Ascending aorta (tissue), 2 donors: ENCODE measurements around the gene CSN1S1. TPM values are rescaled to one million over a fixed set of nuclear protein-coding genes. Genes with fewer than 3 reads are reported as not detected.

Experiments
- DNase-seq, 2 donors: peaks; one replicate each; pipeline ENCODE4 v3.0.0-alpha.2; 2019; ENCODE audit warnings: low spot score in 2 of 2
- H3K27ac ChIP-seq, 2 donors: fragments of 200-600 bp; sonication (generic); one replicate each; pipeline ENCODE4 v1.5.1; 2016 to 2017; ENCODE audit warnings: mild to moderate bottlenecking in 1 of 2
- H3K27me3 ChIP-seq: fragments of 200-600 bp; sonication (generic); one replicate; pipeline ENCODE4 v1.5.1; 2017
- H3K36me3 ChIP-seq, 2 donors: fragments of 200-600 bp; sonication (generic); one replicate each; pipeline ENCODE4 v1.5.1; 2016
- H3K4me1 ChIP-seq, 2 donors: fragments of 200-600 bp; sonication (generic); one replicate each; pipeline ENCODE4 v1.5.1; 2016 to 2017; ENCODE audit warnings: mild to moderate bottlenecking in 1 of 2
- H3K4me3 ChIP-seq, 2 donors: fragments of 200-600 bp; sonication (generic); one replicate each; pipeline ENCODE4 v1.5.1; 2016 to 2017; ENCODE audit warnings: mild to moderate bottlenecking in 1 of 2
- H3K9me3 ChIP-seq, 2 donors: fragments of 200-600 bp; sonication (generic); one replicate each; pipeline ENCODE4 v1.5.1; 2016
- CTCF ChIP-seq, 3 experiments: fragments of 200-600 bp in 2 of 3; fragments of 450-650 bp in 1 of 3; sonication (generic) in 2 of 3; IDR thresholded peaks; one replicate each; pipeline ENCODE4 v1.5.1; 2016 to 2019; ENCODE audit warnings: antibody characterized with exemption in 3 of 3, mild to moderate bottlenecking in 1 of 3, moderate library complexity in 1 of 3
- intact Hi-C: fragments of 100-400 bp; cut with DNase I; formaldehyde crosslinking; loops from one replicate; pipeline ENCODE4 v1.15.1; 2023
- total RNA-seq: library from RNA; depleted of rRNA; stranded (reverse); fragments of >200 nt; gene quantifications from one replicate; pipeline ENCODE4 v1.1.0, GENCODE V29; 2016

Gene CSN1S1
- total RNA-seq, 1 donor from 2014 or later = not detected

DNA sequence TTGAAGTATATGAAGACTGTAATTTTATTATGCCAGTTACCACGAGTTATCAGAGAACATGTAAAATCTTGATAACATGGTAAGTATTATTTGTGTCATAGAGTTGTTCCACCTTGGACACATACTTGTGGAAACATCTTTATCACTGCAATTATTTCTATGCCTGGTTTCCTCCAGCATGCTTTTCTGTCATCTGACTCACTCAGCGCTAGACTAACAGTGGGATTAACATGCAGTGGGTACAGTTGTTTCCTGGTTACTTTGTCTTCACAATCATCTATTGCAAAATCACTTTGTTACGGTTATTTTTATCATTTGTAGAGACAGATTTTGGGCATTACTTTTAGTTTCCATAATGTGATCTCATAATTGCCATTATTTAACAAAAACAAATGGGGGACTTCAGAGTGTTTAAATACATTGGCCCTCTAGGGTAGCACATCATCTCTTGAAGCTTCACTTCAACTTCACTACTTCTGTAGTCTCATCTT, 64.7 kb downstream of the CSN1S1 start, which contains the start of gene STATH:
Gene STATH, plus strand, starts transcription at position 441 of the 491 bp plus-strand sequence. CDS start 2,472 bp downstream, outside the sequence.
- no peaks in the 10 kb centered on the region for H3K36me3 ChIP-seq
- no peak for TF ChIP-seq CTCF (IDR thresholded peaks at IDR 0.05)
- intact Hi-C loops = no loop called here

More for the DNA sequence above, 64.7 kb downstream of the CSN1S1 start, which contains the start of gene STATH:
- H3K4me1 ChIP-seq = no peaks in the 10 kb centered on the region
- no peak for DNase-seq
- H3K4me3 ChIP-seq = no peak within 1 kb of the TSS
- H3K9me3 ChIP-seq = no peaks in the 10 kb centered on the region
- no peak within 1 kb of the TSS for H3K27ac ChIP-seq
- H3K27me3 ChIP-seq = no peaks in the 10 kb centered on the region

Other genes with a start within 250 kb of the CSN1S1 start
- gene SULT1B1, start 170.4 kb upstream of the CSN1S1 start, total RNA-seq = 0.96 TPM
- gene SULT1E1, start 70.9 kb upstream of the CSN1S1 start, total RNA-seq = not detected
- gene CSN2, start 34.7 kb downstream of the CSN1S1 start, total RNA-seq = not detected
- gene STATH, start 64.9 kb downstream of the CSN1S1 start, total RNA-seq = not detected
- gene HTN3, start 97.4 kb downstream of the CSN1S1 start, total RNA-seq = not detected
- not detected for gene HTN1, start 119.4 kb downstream of the CSN1S1 start, total RNA-seq
- gene PRR27, start 223.2 kb downstream of the CSN1S1 start, total RNA-seq = not detected